ENCODE measurements around the gene DSC1. TPM values are rescaled to one million over a fixed set of nuclear protein-coding genes. Genes with fewer than 3 reads are reported as not detected.

The DSC1 gene
- total RNA-seq, 1 donor from 2014 or later = not detected

DNA sequence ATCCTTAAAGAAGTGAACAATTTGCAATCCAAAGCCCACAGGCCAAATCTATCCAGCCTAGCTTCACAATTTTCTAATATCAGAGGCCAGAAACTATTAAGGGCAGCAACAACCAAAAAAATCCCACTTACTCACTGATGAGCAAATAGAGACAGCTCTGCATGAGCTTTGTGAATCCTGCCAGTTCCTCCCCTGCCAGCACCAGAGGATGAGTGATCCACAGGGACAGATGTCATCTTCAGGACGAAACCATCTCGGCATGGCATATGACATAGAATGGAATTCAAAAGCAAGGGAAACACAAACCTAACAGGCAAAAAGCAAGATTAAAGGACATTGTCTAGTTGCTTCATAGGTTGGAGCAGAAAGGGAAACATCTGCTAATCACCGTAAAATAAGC is 58.2 kb downstream of the DSC1 start:
- no peak overlapping the region for H3K4me3 Mint-ChIP-seq (ENCODE audit: low read depth)
- H3K9me3 Mint-ChIP-seq (ENCODE audit: low read depth) = no peaks in the 10 kb centered on the region
- H3K27me3 Mint-ChIP-seq = no peaks in the 10 kb centered on the region
- TF ChIP-seq, protein P1, sequence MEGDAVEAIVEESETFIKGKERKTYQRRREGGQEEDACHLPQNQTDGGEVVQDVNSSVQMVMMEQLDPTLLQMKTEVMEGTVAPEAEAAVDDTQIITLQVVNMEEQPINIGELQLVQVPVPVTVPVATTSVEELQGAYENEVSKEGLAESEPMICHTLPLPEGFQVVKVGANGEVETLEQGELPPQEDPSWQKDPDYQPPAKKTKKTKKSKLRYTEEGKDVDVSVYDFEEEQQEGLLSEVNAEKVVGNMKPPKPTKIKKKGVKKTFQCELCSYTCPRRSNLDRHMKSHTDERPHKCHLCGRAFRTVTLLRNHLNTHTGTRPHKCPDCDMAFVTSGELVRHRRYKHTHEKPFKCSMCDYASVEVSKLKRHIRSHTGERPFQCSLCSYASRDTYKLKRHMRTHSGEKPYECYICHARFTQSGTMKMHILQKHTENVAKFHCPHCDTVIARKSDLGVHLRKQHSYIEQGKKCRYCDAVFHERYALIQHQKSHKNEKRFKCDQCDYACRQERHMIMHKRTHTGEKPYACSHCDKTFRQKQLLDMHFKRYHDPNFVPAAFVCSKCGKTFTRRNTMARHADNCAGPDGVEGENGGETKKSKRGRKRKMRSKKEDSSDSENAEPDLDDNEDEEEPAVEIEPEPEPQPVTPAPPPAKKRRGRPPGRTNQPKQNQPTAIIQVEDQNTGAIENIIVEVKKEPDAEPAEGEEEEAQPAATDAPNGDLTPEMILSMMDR (IDR thresholded peaks at IDR 0.05; ENCODE audit: unreplicated experiment) = no peak
- no peaks in the 10 kb centered on the region for H3K36me3 Mint-ChIP-seq (ENCODE audit: insufficient read depth)
- H3K27ac Mint-ChIP-seq = no peak overlapping the region
- no peak for DNase-seq (ENCODE audit: low spot score, unreplicated experiment)
- peaks cover 25% of the 10 kb centered on the region for H3K4me1 Mint-ChIP-seq (ENCODE audit: low read depth)

DNA sequence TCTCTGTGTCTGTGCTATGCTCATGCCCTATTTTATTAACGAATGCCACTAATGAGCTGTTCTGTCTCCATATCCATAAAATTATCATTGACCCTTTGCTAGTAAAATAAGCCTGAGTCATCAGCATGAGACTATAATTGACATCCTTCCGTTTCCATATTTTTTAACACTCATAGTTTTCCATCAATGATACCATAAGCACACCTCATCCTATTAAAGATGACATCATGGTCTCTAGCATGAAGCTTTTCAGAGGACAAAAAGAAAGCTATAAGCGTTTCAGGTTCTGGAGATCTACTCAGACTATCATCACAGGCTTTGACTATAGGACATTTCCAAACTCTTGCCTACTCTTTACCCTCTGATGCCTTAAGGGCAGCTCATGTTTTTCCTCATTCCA is 59.2 kb downstream of the DSC1 start:
- Mint-ChIP-seq H3K27me3 (no peaks in the 10 kb centered on the region), H3K27ac (no peak overlapping the region), H3K9me3 (ENCODE audit: low read depth) (no peaks in the 10 kb centered on the region), H3K36me3 (ENCODE audit: insufficient read depth) (peaks cover 2% of the 10 kb centered on the region), H3K4me1 (ENCODE audit: low read depth) (peaks cover 33% of the 10 kb centered on the region), H3K4me3 (ENCODE audit: low read depth) (peak overlapping the region; percentile 48)
- no peak for DNase-seq (ENCODE audit: low spot score, unreplicated experiment)
- TF ChIP-seq, protein P1 (IDR thresholded peaks at IDR 0.05; ENCODE audit: unreplicated experiment) = no peak

DNA sequence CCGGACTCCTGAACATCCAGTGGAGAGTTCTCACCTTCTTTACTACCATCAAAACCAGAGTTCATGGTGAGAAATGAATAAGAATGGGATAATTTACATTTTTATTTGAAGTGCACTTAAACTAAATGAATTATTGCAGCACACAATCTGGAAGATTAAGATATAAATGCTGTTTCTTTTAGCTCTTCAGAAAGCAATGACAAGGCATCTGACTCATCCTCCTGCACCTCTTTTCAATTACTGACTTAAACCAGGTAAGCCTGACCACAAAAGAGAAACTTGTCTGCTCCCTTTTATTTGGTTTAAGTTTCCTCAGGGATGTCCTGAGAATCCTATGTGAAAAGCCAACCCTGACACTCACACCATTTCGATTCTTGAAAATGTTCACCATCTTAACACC is 59.7 kb downstream of the DSC1 start:
- no peaks in the 10 kb centered on the region for H3K27me3 Mint-ChIP-seq
- TF ChIP-seq, protein P1 (IDR thresholded peaks at IDR 0.05; ENCODE audit: unreplicated experiment) = no peak
- peak overlapping the region; percentile 99 for H3K27ac Mint-ChIP-seq
- peaks cover 33% of the 10 kb centered on the region for H3K4me1 Mint-ChIP-seq (ENCODE audit: low read depth)
- no peaks in the 10 kb centered on the region for H3K9me3 Mint-ChIP-seq (ENCODE audit: low read depth)
- no peak for DNase-seq (ENCODE audit: low spot score, unreplicated experiment)
- peak overlapping the region; percentile 82 for H3K4me3 Mint-ChIP-seq (ENCODE audit: low read depth)
- peaks cover 2% of the 10 kb centered on the region for H3K36me3 Mint-ChIP-seq (ENCODE audit: insufficient read depth)

DNA sequence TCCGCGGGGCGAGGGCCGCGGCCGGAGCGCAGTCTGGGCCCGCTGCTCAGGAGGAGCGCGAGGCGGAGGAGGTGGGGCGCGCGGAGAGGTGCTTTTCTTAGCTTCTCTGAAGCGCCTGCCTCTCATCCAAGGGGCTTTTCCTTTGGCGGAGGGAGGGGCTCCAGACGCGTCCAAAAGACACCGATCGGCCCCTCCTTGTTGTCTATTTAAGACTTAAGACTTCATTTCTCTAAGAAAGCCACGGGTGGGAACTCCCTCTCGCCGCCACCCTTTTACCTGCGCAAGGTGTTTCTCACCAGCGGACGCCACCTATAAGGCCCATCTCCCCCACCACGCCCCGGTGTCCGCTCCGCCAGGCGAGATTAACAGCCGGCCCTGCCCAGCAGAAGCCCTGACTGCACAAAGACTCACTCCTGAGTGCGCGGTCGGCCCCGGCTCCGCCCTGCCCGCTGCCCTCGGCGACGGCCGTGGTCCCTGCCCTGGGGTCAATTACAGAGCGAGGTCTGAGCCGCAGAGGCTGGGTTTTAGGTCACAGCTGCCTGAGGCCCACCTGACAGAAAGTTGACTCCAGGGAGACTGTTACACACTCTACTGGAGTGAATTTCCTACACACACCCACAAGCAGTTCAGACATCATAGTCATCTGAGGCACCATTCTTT is 60.5 kb downstream of the DSC1 start, which contains the start of gene DSC2:
DSC2 (minus strand) TSS at position 397 of the 660 bp plus-strand sequence. CDS start 450 bp downstream, outside the sequence.
- Mint-ChIP-seq H3K4me3 (ENCODE audit: low read depth) (peak within 1 kb of the TSS; percentile 82), H3K36me3 (ENCODE audit: insufficient read depth) (peaks cover 2% of the 10 kb centered on the region), H3K4me1 (ENCODE audit: low read depth) (peaks cover 33% of the 10 kb centered on the region), H3K27me3 (no peaks in the 10 kb centered on the region), H3K9me3 (ENCODE audit: low read depth) (no peaks in the 10 kb centered on the region), H3K27ac (peak within 1 kb of the TSS; percentile 99)
- peak; percentile 68 for DNase-seq (ENCODE audit: low spot score, unreplicated experiment)
- TF ChIP-seq, protein P1 (IDR thresholded peaks at IDR 0.05; ENCODE audit: unreplicated experiment) = no peak

DNA sequence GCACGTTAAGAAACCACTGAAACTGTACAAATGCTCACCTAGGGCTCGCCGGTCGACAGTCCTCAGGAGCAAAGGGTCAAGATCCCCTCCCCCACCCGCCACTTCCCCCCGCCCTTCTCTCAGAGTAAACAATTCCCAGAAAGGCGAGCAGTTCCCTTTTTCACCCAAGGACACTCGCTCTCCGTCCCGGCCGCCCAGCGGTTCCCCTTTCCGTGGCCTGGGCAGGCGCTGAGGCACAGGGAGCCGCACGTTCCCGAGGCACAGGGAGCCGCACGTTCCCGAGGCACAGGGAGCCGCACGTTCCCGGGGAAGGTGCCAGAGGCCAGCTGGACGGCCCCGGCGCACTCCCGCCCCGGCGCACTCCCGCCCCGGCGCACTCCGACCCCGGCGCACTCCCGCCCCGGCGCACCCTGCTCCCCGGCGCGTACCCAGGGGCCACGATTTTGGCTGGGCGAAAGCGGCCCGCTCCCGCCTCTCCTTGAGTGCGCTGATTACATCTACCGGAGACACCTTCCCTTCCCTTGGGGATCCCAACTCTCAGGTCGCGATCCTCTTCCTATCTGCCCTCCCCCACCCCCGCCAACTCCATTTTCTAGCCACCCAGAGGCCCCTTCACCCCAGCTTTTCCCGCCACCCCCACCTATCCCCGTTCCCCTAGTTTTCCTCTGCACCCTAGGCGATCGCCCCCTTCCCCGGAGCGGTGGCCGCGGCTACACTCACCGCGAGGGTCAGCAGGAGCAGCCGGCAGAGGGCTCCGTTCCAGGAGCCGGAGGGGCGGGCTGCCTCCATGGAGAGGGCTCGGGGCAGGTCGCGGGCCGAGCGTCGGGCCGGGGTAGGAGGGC is 61.3 kb downstream of the DSC1 start:
- Mint-ChIP-seq H3K27ac (peak overlapping the region; percentile 99), H3K4me3 (ENCODE audit: low read depth) (peak overlapping the region; percentile 82), H3K9me3 (ENCODE audit: low read depth) (no peaks in the 10 kb centered on the region), H3K4me1 (ENCODE audit: low read depth) (peaks cover 32% of the 10 kb centered on the region), H3K36me3 (ENCODE audit: insufficient read depth) (peaks cover 2% of the 10 kb centered on the region), H3K27me3 (no peaks in the 10 kb centered on the region)
- TF ChIP-seq, protein P1 (IDR thresholded peaks at IDR 0.05; ENCODE audit: unreplicated experiment) = peak; percentile 39
- DNase-seq (ENCODE audit: low spot score, unreplicated experiment) = peak; percentile 57

Measured in progenitor cell of endocrine pancreas (in vitro differentiated cells).